Activated CD4-positive, alpha-beta T cell treated with anti-CD3 and anti-CD28 coated beads, Interleukin-2, amount 10 ng/mL, durations not matched to agents 24 days and 14 days (primary cell): Measurements from ENCODE around the gene ZFC3H1. TPM values are rescaled to one million over a fixed set of nuclear protein-coding genes. Genes with fewer than 3 reads are reported as not detected.

ENCODE experiments used
- DNase-seq: peaks from one replicate; pipeline ENCODE4 v3.0.0; 2022
- H3K27ac Mint-ChIP-seq: one replicate; pipeline ENCODE4 v1.8.0; 2022; ENCODE audit warnings: mild to moderate bottlenecking, mixed read lengths
- H3K27me3 Mint-ChIP-seq: one replicate; pipeline ENCODE4 v1.8.0; 2022; ENCODE audit warnings: mixed read lengths
- H3K36me3 Mint-ChIP-seq: one replicate; pipeline ENCODE4 v1.8.0; 2022; ENCODE audit warnings: low read depth, mild to moderate bottlenecking, mixed read lengths
- H3K4me1 Mint-ChIP-seq: one replicate; pipeline ENCODE4 v1.8.0; 2021; ENCODE audit warnings: mixed read lengths
- H3K4me3 Mint-ChIP-seq: one replicate; pipeline ENCODE4 v1.8.0; 2022; ENCODE audit warnings: mild to moderate bottlenecking, moderate library complexity, mixed read lengths
- H3K9me3 Mint-ChIP-seq: one replicate; pipeline ENCODE4 v1.8.0; 2021; ENCODE audit warnings: mixed read lengths
- intact Hi-C: fragments of 100-400 bp; cut with micrococcal nuclease; formaldehyde crosslinking; loops from one replicate; pipeline ENCODE4 v1.15.1; 2023
- total RNA-seq: library from RNA; stranded (reverse); gene quantifications from 2 replicates; pipeline ENCODE4 v1.2.3, GENCODE V29; 2022

ZFC3H1 gene
- total RNA-seq, 1 donor from 2014 or later: 64.6 TPM

DNA sequence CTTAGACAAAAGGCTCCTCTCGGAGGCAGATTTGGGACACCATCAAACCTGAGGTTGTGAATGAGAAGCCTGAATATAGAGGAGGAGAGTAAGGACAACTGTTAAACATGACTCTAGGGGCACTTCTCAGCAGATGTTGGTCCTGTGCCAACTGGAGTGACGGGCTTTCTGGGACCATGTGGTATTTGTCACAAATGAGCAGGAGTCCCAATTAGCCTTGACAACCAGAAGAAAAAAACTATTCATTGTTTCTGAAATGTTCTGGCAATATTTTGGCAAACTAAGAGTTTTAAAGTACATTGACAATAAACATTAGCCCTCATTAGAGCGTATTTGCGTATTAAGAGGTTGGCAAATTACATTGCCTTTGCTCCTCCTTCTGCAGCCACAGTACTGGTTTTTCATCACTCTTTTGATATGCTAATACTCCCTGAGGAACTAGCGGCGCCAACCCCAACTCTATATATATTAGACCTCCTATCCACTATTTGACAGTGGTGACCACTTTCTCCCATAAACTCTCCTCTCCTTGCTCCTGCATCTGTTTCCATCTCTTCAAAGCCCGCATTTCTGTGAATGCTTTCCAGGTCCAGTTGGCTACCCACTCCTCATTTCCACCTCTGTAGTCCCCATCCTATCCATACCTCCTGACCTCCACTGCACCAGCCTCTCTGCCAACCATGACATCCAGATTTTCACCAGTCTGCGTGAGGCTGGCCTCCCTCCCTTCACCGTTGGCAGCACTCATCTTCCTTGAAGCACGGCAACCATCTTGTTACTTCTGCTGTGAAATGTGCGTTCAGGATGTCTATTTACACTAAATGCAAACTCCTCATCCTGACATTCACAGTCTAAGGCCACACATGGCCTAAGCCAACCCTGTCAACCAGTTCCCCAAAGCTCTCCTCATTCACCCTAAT lies 100.7 kb downstream of the ZFC3H1 start:
- intact Hi-C loops: no loop called here
- Mint-ChIP-seq H3K27me3 (peaks cover 3% of the 10 kb centered on the region), H3K4me3 (no peak overlapping the region), H3K27ac (no peak overlapping the region), H3K36me3 (no peaks in the 10 kb centered on the region), H3K9me3 (no peaks in the 10 kb centered on the region), H3K4me1 (no peaks in the 10 kb centered on the region)
- no peak for DNase-seq

Other genes starting within 250 kb of the ZFC3H1 start
- not detected in 2 replicates for gene LGR5, start 224.1 kb downstream of the ZFC3H1 start, total RNA-seq
- 5.7 and 6.9 TPM in 2 replicates for gene THAP2, start 453 bp upstream of the ZFC3H1 start, total RNA-seq
- 10.2 and 13.5 TPM in 2 replicates for gene TMEM19, start 22.2 kb upstream of the ZFC3H1 start, total RNA-seq
- 91.7 and 92.4 TPM in 2 replicates for gene RAB21, start 91.0 kb upstream of the ZFC3H1 start, total RNA-seq
- gene TBC1D15, start 175.9 kb upstream of the ZFC3H1 start, total RNA-seq: 40.9 and 43.2 TPM in 2 replicates